Thyroid gland (tissue), 4 donors: Measurements from ENCODE around the gene SGIP1. TPM values are rescaled to one million over a fixed set of nuclear protein-coding genes. Genes with fewer than 3 reads are reported as not detected.

ENCODE experiments used
- DNase-seq, 2 donors: peaks; one replicate each; pipeline ENCODE4 v3.0.0-alpha.2; 2019
- H3K27ac ChIP-seq, 3 donors: fragments of 200-600 bp; sonication (generic); 1 replicate in 2 of 3; 2 replicates in 1 of 3; pipeline ENCODE4 v1.5.1; 2016 to 2019; ENCODE audit warnings: mild to moderate bottlenecking in 1 of 3, moderate library complexity in 1 of 3
- H3K27me3 ChIP-seq: fragments of 200-600 bp; sonication (generic); one replicate; pipeline ENCODE4 v1.5.1; 2019
- H3K36me3 ChIP-seq, 2 donors: fragments of 200-600 bp; sonication (generic); one replicate each; pipeline ENCODE4 v1.5.1; 2016 to 2019
- H3K4me1 ChIP-seq, 2 donors: fragments of 200-600 bp; sonication (generic); one replicate each; pipeline ENCODE4 v1.5.1; 2017 to 2019
- H3K4me3 ChIP-seq, 3 donors: fragments of 200-600 bp; sonication (generic); replicated peaks in 1 of 3; 1 replicate in 2 of 3; 2 replicates in 1 of 3; pipeline ENCODE4 v1.5.1; 2016; ENCODE audit warnings: mild to moderate bottlenecking in 1 of 3
- H3K9me3 ChIP-seq: fragments of 200-600 bp; sonication (generic); one replicate; pipeline ENCODE4 v1.5.1; 2017
- CTCF ChIP-seq, 6 experiments: fragments of 200-600 bp in 3 of 6; fragments of 450-650 bp in 3 of 6; sonication (generic) in 3 of 6; IDR thresholded peaks; one replicate each; pipeline ENCODE4 v1.5.1; 2016 to 2019; ENCODE audit warnings: antibody characterized with exemption in 6 of 6, mild to moderate bottlenecking in 2 of 6, inconsistent platforms in 1 of 6, moderate library complexity in 1 of 6
- POLR2A ChIP-seq, 2 donors: fragments of 450-650 bp; IDR thresholded peaks; one replicate each; pipeline ENCODE4 v1.6.1; 2017; ENCODE audit warnings: antibody characterized with exemption in 2 of 2, mild to moderate bottlenecking in 2 of 2, moderate library complexity in 1 of 2
- WGBS, 2 donors: methylation state at CpG; one replicate each; pipeline ENCODE4 v1.1.5; 2017; 5-methylcytosine and 5-hydroxymethylcytosine counted together
- intact Hi-C: fragments of 100-400 bp; cut with DNase I; formaldehyde crosslinking; loops from one replicate; pipeline ENCODE4 v1.15.1; 2023
- total RNA-seq, 4 donors: library from RNA; depleted of rRNA; stranded (reverse); fragments of >200 nt; gene quantifications; one replicate each; pipeline ENCODE4 v1.2.3, GENCODE V29; 2016

Gene SGIP1
- total RNA-seq, 4 donors from 2014 or later = 18.7 to 25.6 (median 22.4) TPM

- no peak for DNase-seq
- Histone ChIP-seq H3K4me3 (no peak overlapping the region), H3K9me3 (no peaks in the 10 kb centered on the region), H3K36me3 (no peaks in the 10 kb centered on the region), H3K4me1 (no peaks in the 10 kb centered on the region), H3K27ac (no peak overlapping the region), H3K27me3 (no peaks in the 10 kb centered on the region)
- intact Hi-C loops = no loop called here
- TF ChIP-seq POLR2A (IDR thresholded peaks at IDR 0.05) (no peak), CTCF (IDR thresholded peaks at IDR 0.05) (no peak)
Observed at GRCh38 chr1:66693856-66694255, 159.9 kb downstream of the SGIP1 start.

DNA sequence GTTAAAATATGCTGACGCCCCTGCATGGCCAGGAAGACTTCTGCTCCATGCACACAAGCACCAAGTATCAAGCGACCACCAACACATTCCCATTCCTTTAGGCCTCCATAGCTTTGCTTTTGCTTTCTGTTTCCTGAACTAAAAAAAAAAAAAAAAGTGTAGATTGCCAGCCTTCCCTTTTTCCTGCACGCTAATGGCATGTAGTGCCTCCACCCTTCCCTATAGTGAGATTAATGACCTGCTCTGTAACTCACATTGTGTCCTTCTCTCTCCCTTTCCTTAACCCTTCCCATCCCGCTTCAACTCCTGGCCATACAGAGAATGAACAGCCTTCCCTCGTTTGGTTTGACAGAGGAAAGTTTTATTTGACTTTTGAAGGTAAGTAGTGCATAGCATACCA is 161.2 kb downstream of the SGIP1 start:
- 77 to 81% methylated on average over 5 of the region's 5 CpGs for WGBS, 2 donors
- Histone ChIP-seq H3K27me3 (no peaks in the 10 kb centered on the region), H3K4me3 (no peak overlapping the region), H3K36me3 (no peaks in the 10 kb centered on the region), H3K4me1 (no peaks in the 10 kb centered on the region), H3K9me3 (no peaks in the 10 kb centered on the region), H3K27ac (no peak overlapping the region)
- TF ChIP-seq POLR2A (IDR thresholded peaks at IDR 0.05) (no peak), CTCF (IDR thresholded peaks at IDR 0.05) (no peak)
- intact Hi-C loops = no loop called here
- no peak for DNase-seq

DNA sequence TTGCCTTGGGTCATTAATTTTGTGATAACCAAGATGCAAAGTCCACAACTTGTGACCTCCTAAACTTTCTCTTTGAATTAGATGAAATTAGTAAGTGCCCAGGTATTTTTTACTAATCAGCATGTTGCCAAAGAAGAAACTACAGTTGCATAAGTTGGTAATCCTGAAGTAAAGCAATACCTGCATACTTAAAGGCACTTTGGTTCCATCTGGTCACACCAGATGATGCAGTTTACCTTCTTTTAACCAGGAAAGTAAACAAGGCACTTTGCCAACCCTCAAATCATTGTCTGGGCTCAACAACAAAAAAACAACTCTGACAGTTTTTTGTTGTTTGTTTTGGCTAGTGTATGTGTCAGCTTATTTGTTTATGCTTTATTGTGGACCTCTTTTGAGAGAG is 162.8 kb downstream of the SGIP1 start:
- H3K27me3 ChIP-seq = no peaks in the 10 kb centered on the region
- intact Hi-C loops = no loop called here
- H3K27ac ChIP-seq = no peak overlapping the region
- H3K4me1 ChIP-seq = no peaks in the 10 kb centered on the region
- H3K4me3 ChIP-seq = no peak overlapping the region
- TF ChIP-seq CTCF (IDR thresholded peaks at IDR 0.05) = no peak
- TF ChIP-seq POLR2A (IDR thresholded peaks at IDR 0.05) = no peak
- no peaks in the 10 kb centered on the region for H3K9me3 ChIP-seq
- H3K36me3 ChIP-seq = no peaks in the 10 kb centered on the region
- no peak for DNase-seq

- no peak overlapping the region for H3K27ac ChIP-seq
- intact Hi-C loops = no loop called here
- no peaks in the 10 kb centered on the region for H3K9me3 ChIP-seq
- H3K27me3 ChIP-seq = no peaks in the 10 kb centered on the region
- no peak for DNase-seq
- TF ChIP-seq POLR2A (IDR thresholded peaks at IDR 0.05) = no peak
- no peak for TF ChIP-seq CTCF (IDR thresholded peaks at IDR 0.05)
- H3K4me1 ChIP-seq = no peaks in the 10 kb centered on the region
- no peaks in the 10 kb centered on the region for H3K36me3 ChIP-seq
- H3K4me3 ChIP-seq = no peak overlapping the region
- 86 to 90% methylated on average over 5 of the region's 5 CpGs for WGBS, 2 donors
Observed at GRCh38 chr1:66699213-66699612, 165.3 kb downstream of the SGIP1 start.

DNA sequence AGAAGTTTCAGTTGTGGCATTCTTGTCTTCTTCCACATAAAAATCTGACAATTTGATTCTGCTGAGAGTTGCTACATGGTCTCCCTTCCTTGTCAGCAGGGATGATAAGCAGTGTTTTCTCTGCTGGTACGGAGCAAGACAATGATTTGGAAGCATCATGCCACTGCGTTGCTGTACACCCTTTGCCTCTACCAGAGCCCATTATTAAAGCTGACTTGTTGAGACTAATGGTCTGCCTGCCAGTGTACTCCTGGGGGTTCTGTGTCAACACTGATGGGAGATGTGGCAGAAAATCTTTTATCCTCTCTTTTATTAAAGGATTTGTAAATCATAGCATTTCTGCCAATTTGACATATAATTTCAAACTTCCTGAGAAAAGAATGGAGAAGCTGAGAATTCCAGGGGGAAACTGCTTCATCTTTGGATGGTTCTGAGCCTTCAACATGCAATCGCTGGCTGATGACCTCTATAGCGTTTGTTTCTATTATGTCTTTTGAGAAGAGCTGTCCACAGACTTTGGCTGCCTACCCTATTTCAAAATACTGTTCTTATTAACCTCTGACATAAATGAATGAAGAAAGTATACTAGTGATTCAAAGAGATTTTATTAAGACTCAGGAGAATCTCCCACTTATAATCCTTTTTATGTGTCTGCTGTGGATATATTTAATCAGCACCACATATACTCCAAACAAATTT is 170.4 kb downstream of the SGIP1 start:
- WGBS, 2 donors = 72 to 79% methylated on average over 4 of the region's 4 CpGs
- Histone ChIP-seq H3K4me1 (no peaks in the 10 kb centered on the region), H3K36me3 (no peaks in the 10 kb centered on the region), H3K27ac (no peak overlapping the region), H3K27me3 (no peaks in the 10 kb centered on the region), H3K9me3 (no peaks in the 10 kb centered on the region), H3K4me3 (no peak overlapping the region)
- TF ChIP-seq CTCF (IDR thresholded peaks at IDR 0.05) = no peak
- TF ChIP-seq POLR2A (IDR thresholded peaks at IDR 0.05) = no peak
- intact Hi-C loops = no loop called here
- DNase-seq = no peak
